ENCODE results near the gene PLEKHA7. TPM values are rescaled to one million over a fixed set of nuclear protein-coding genes. Genes with fewer than 3 reads are reported as not detected.
A peak's percentile ranks its signal among the peaks of the same experiment; 100 is the strongest.

The PLEKHA7 gene
- total RNA-seq, 3 donors from 2014 or later = 9.8 to 54.6 (median 36.7) TPM

DNA sequence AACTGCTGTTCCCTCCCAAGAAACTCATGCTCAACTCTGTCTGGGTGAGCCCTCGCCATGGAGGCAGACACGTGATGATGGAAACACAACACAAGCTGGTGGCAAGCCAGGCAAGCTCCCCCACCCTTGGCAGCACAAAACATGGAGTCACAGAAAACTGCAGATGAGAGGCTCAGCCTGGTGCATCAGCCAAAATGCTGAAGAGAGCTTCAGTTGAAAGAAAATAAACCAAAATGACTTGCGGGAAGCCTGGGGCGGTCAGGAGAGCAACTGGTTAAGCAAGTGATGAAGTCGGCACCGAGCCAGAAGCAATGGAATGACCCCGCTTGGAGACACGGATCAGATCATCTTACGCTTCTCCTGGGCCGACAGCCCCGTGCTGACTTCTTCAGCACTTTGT lies 207.4 kb downstream of the PLEKHA7 start:
- TF ChIP-seq POLR2A (IDR thresholded peaks at IDR 0.05) (no peak), POLR2AphosphoS5 (IDR thresholded peaks at IDR 0.05) (no peak)
- TF ChIP-seq, protein P1, sequence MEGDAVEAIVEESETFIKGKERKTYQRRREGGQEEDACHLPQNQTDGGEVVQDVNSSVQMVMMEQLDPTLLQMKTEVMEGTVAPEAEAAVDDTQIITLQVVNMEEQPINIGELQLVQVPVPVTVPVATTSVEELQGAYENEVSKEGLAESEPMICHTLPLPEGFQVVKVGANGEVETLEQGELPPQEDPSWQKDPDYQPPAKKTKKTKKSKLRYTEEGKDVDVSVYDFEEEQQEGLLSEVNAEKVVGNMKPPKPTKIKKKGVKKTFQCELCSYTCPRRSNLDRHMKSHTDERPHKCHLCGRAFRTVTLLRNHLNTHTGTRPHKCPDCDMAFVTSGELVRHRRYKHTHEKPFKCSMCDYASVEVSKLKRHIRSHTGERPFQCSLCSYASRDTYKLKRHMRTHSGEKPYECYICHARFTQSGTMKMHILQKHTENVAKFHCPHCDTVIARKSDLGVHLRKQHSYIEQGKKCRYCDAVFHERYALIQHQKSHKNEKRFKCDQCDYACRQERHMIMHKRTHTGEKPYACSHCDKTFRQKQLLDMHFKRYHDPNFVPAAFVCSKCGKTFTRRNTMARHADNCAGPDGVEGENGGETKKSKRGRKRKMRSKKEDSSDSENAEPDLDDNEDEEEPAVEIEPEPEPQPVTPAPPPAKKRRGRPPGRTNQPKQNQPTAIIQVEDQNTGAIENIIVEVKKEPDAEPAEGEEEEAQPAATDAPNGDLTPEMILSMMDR (IDR thresholded peaks at IDR 0.05) = no peak
- Histone ChIP-seq H3K9me3 (no peaks in the 10 kb centered on the region), H3K36me3 (no peaks in the 10 kb centered on the region), H3K4me1 (peaks cover 4 to 14% of the 10 kb centered on the region in 2 donors), H3K27ac (peak overlapping the region; percentile 52 to 59), H3K4me3 (no peak overlapping the region), H3K27me3 (no peaks in the 10 kb centered on the region)
- intact Hi-C loops (cut with DNase I; ENCODE audit: low total_unique reads) = no loop called here
- DNase-seq (ENCODE audit: low spot score in 2 of 2) = no peak

DNA sequence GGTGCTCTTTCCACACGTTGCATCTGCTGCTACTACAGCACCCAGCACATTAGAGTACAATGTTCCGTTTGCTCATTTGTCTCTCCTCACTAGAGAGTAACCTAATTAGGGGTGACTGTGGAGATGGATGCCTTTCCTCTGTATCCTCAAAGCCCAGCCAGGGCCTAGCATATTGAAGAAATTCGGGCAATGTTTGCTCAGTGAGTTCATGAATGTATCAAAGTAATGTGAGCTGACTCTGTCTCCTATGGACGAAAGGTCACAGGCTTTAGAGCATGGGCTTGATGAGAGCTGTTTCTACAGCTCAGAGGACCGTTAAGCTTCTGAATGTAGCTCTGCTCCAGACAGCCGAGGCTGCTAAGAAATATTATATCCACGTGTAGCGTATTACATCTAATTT lies 208.3 kb downstream of the PLEKHA7 start:
- Histone ChIP-seq H3K4me1 (peaks cover 4 to 14% of the 10 kb centered on the region in 2 donors), H3K4me3 (no peak overlapping the region), H3K27me3 (no peaks in the 10 kb centered on the region), H3K27ac (peak overlapping the region; percentile 52 to 59), H3K9me3 (no peaks in the 10 kb centered on the region), H3K36me3 (no peaks in the 10 kb centered on the region)
- no peak for DNase-seq (ENCODE audit: low spot score in 2 of 2)
- intact Hi-C loops (cut with DNase I; ENCODE audit: low total_unique reads) = no loop called here
- TF ChIP-seq, protein P1 (IDR thresholded peaks at IDR 0.05) = no peak
- no peak for TF ChIP-seq POLR2A (IDR thresholded peaks at IDR 0.05)
- TF ChIP-seq POLR2AphosphoS5 (IDR thresholded peaks at IDR 0.05) = no peak

DNA sequence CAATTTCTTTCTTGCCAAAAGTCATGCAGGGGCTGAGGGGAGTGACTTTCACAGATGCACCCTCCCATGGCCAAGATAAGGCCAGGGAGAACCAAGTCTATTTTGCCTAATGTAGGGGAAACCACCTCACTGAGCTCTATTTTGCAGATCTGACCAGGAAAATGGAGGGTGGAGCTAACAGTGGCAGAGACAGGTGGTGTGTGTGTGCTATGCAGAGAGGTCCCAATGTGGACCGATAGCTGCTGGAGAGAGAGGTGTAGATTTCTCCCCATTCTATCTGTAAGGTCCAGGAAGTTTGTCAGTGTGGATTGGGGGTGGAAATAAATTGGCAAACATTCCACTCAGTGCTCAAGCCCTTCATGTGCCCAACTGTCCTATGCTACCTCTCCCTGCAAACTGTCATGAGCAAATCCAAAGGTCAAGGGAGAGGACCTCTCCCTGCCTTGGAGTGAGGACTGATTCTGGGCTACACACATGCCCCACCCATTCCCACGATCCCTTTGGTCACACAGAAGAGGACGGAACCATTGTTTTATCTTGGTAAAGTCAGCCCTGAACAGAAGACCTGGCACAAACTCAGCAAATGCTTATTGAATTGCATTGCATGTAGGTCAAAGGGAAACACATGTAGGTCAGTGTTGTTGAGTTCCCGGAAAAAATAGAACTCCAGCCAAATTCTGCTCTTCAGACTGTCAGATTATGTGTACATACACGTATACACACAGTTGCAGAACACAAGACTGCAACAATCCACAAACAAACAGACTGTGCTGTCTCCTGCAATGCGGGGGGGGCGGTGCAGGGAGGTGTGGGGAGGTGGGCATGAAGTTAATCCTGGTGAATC lies 209.9 kb downstream of the PLEKHA7 start:
- intact Hi-C loops (cut with DNase I; ENCODE audit: low total_unique reads) = no loop called here
- DNase-seq (ENCODE audit: low spot score in 2 of 2) = no peak
- no peaks in the 10 kb centered on the region for H3K9me3 ChIP-seq
- H3K4me3 ChIP-seq = no peak overlapping the region
- H3K4me1 ChIP-seq = peaks cover 4 to 14% of the 10 kb centered on the region in 2 donors
- H3K27me3 ChIP-seq = no peaks in the 10 kb centered on the region
- H3K27ac ChIP-seq = peak overlapping the region in 1 of 2 donors; percentile 65
- TF ChIP-seq, protein P1 (IDR thresholded peaks at IDR 0.05) = no peak
- TF ChIP-seq POLR2A (IDR thresholded peaks at IDR 0.05) (no peak), POLR2AphosphoS5 (IDR thresholded peaks at IDR 0.05) (peak in 1 of 3 donors; percentile 17)
- H3K36me3 ChIP-seq = no peaks in the 10 kb centered on the region

DNA sequence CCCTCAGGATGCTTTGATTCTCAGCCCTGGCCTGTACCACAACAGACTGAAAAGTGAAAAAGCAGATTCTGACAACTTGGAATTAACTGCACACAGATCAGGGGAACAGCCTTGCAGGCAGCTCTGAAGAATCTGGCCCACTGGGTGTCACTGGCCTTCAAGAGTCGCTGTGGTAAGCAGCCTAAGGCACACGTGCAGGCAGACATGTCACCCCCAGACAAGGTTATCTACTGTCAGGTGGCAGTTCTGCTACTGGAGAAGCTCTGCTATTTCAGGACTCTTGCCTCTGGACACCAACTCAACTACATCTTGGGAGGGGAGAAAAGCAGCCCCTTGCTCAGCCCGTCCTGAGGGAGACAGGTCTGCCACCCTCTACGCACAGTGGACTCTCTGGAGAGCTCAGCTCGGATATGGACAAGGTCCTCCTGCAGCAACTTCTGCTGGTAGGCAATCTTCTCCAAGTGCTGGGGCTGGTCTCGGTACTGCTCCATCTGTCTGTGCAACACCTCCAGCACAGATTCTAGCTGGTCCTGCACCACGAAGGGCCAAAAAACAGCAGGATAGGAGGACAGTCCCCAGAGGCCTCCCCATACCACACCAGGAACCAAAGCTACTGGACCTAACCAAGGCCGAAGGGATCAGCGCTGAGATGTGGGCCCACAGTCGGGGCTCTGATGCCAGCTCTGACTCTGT lies 212.8 kb downstream of the PLEKHA7 start:
- Histone ChIP-seq H3K4me3 (no peak overlapping the region), H3K27me3 (no peaks in the 10 kb centered on the region), H3K9me3 (no peaks in the 10 kb centered on the region), H3K36me3 (no peaks in the 10 kb centered on the region), H3K27ac (no peak overlapping the region), H3K4me1 (peaks cover 1 to 6% of the 10 kb centered on the region in 2 donors)
- no peak for DNase-seq (ENCODE audit: low spot score in 2 of 2)
- intact Hi-C loops (cut with DNase I; ENCODE audit: low total_unique reads) = no loop called here
- TF ChIP-seq, protein P1 (IDR thresholded peaks at IDR 0.05) = no peak
- TF ChIP-seq POLR2A (IDR thresholded peaks at IDR 0.05) = no peak
- TF ChIP-seq POLR2AphosphoS5 (IDR thresholded peaks at IDR 0.05) = no peak

DNA sequence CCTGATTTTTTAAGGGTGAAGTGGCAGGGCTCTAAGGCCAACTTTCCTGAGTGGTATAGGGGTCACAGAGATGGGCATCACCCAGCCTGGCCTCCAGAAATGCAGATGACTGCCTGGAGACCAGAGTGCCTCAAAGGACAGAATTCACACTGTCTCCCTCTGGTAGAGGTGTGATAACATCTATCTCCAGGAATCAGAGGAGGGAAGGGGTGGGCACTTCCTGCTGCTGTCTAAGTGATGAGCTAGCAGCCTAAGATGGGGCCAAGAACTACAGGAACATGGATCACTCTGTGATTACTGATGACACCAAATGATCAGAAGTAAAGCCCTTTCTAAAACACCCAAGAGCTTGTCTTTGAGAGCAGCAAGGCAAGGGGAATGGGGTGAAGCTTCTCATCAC lies 213.8 kb downstream of the PLEKHA7 start:
- Histone ChIP-seq H3K4me3 (no peak overlapping the region), H3K9me3 (no peaks in the 10 kb centered on the region), H3K27ac (no peak overlapping the region), H3K27me3 (no peaks in the 10 kb centered on the region), H3K36me3 (no peaks in the 10 kb centered on the region), H3K4me1 (peaks cover 0 to 5% of the 10 kb centered on the region in 2 donors)
- intact Hi-C loops (cut with DNase I; ENCODE audit: low total_unique reads) = no loop called here
- DNase-seq (ENCODE audit: low spot score in 2 of 2) = no peak
- TF ChIP-seq, protein P1 (IDR thresholded peaks at IDR 0.05) = no peak
- TF ChIP-seq POLR2AphosphoS5 (IDR thresholded peaks at IDR 0.05) = no peak
- no peak for TF ChIP-seq POLR2A (IDR thresholded peaks at IDR 0.05)

All from breast epithelium (tissue), 4 donors.